SU-DHL-6 (cell line): ENCODE data around the gene VARS1.

Source experiments
- H2AFZ ChIP-seq: fragments of 200-600 bp; sonication (generic); 2 replicates; pipeline ENCODE4 v1.6.1; 2014; ENCODE audit warnings: low read depth, mild to moderate bottlenecking, moderate library complexity, mixed read lengths, antibody characterized with exemption, low read length; ENCODE audit not compliant: severe bottlenecking
- H3F3A ChIP-seq: fragments of 200-600 bp; shearing (Covaris generic); 2 replicates; pipeline ENCODE4 v1.6.0; 2016; ENCODE audit warnings: antibody characterized with exemption, mild to moderate bottlenecking; ENCODE audit not compliant: insufficient read depth
- H3K27ac ChIP-seq: fragments of 200-600 bp; sonication (generic); 2 replicates; pipeline ENCODE4 v1.5.1; 2016; ENCODE audit warnings: low read depth, mild to moderate bottlenecking, low read length, moderate library complexity, mixed read lengths
- H3K27me3 ChIP-seq: fragments of 200-600 bp; sonication (generic), shearing (Covaris generic); 2 replicates; pipeline ENCODE4 v1.6.0; 2014; ENCODE audit warnings: mild to moderate bottlenecking, low read length
- H3K36me3 ChIP-seq: fragments of 200-600 bp; sonication (generic); 2 replicates; pipeline ENCODE4 v1.6.1; 2014; ENCODE audit warnings: mild to moderate bottlenecking, low read length, mixed read lengths
- H3K4me2 ChIP-seq: fragments of 300-600, 200-600 bp; shearing (Covaris generic), sonication (generic); 2 replicates; pipeline ENCODE4 v1.6.0; 2014; ENCODE audit warnings: low read length, low read depth, mild to moderate bottlenecking; ENCODE audit not compliant: poor library complexity, severe bottlenecking
- H3K4me3 ChIP-seq: fragments of 200-600 bp; sonication (generic); 2 replicates; pipeline ENCODE4 v1.5.1; 2014; ENCODE audit warnings: antibody characterized with exemption, low read length, mild to moderate bottlenecking, mixed read lengths; ENCODE audit not compliant: insufficient read depth, poor library complexity, severe bottlenecking
- H3K79me2 ChIP-seq: fragments of 200-600 bp; sonication (generic); 2 replicates; pipeline ENCODE4 v1.6.1; 2014; ENCODE audit warnings: mild to moderate bottlenecking, low read length, moderate library complexity; ENCODE audit not compliant: insufficient read depth
- H3K9ac ChIP-seq: fragments of 200-600 bp; sonication (generic); 2 replicates; pipeline ENCODE4 v1.7.0; 2014; ENCODE audit warnings: mild to moderate bottlenecking, low read length
- H3K9me2 ChIP-seq: fragments of 200-600 bp; sonication (generic); replicated peaks from 2 replicates; pipeline ENCODE4 v1.6.1; 2014; ENCODE audit warnings: low read length; ENCODE audit not compliant: insufficient read depth
- H3K9me3 ChIP-seq: fragments of 200-600 bp; sonication (generic); 2 replicates; pipeline ENCODE4 v1.6.1; 2014; ENCODE audit warnings: low read length, mixed read lengths; ENCODE audit not compliant: insufficient read depth
- H4K20me1 ChIP-seq: fragments of 200-600 bp; sonication (generic); 2 replicates; pipeline ENCODE4 v1.6.1; 2014; ENCODE audit warnings: low read depth, mild to moderate bottlenecking, antibody characterized with exemption, low read length, moderate library complexity, mixed read lengths
- CTCF ChIP-seq: fragments of 200-600 bp; sonication (generic); IDR thresholded peaks from one replicate; pipeline ENCODE4 v1.5.1; 2017; ENCODE audit warnings: antibody characterized with exemption, mild to moderate bottlenecking, low read length, moderate library complexity; ENCODE audit not compliant: insufficient read depth, poor library complexity, severe bottlenecking
- EZH2phosphoT487 ChIP-seq: fragments of 200-600 bp; sonication (generic), shearing (Covaris generic); conservative IDR thresholded peaks from 2 replicates; pipeline ENCODE4 v1.6.1; 2018; ENCODE audit warnings: mild to moderate bottlenecking, antibody characterized with exemption, low read length, moderate library complexity, mixed read lengths

Gene VARS1

GRCh38 chr6:31749301-31750036 is 46.1 kb downstream of the VARS1 start:
- H3K27me3 ChIP-seq: no peaks in the 10 kb centered on the region
- no peak overlapping the region for H3K4me3 ChIP-seq
- H3F3A ChIP-seq: 0 out of 2 replicates have a peak, but pooled peaks cover 16% of the 10 kb centered on the region
- H3K9me2 ChIP-seq: no peaks in the 10 kb centered on the region
- H3K27ac ChIP-seq: no peak overlapping the region
- no peak overlapping the region for H2AFZ ChIP-seq
- no peak overlapping the region for H3K4me2 ChIP-seq
- TF ChIP-seq CTCF (no peak), EZH2phosphoT487 (no peak)
- H3K36me3 ChIP-seq: peaks cover 3% of the 10 kb centered on the region; the same call in 1 of the 2 replicates
- no peak overlapping the region for H3K9ac ChIP-seq
- H3K79me2 ChIP-seq: no peaks in the 10 kb centered on the region
- H3K9me3 ChIP-seq: no peaks in the 10 kb centered on the region
- no peaks in the 10 kb centered on the region for H4K20me1 ChIP-seq
